ENCODE data around the gene GOLGA7B.

DNA sequence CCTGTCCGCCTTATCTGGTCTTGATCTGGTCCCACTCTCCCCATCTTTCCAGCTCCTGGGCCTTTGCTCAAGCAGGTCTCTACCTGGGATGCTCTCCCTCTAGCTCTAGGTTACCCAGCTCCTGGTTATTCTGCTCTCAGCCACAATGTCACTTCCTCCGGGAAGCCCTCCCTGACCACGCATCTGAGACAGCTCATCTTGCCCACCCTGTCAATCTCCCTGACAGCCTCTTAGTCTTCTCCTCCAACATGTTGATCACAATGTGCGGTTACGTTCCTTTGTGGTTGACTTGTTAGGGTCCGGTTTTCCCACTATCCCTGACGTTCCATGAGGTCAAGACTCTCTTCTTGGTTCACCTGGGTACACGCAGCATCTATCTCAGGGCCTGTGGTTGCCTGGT lies 55.6 kb downstream of the GOLGA7B start:
- no peak for TF ChIP-seq POLR2AphosphoS5 (IDR thresholded peaks at IDR 0.05; ENCODE audit: low read depth)
- TF ChIP-seq, protein P1, sequence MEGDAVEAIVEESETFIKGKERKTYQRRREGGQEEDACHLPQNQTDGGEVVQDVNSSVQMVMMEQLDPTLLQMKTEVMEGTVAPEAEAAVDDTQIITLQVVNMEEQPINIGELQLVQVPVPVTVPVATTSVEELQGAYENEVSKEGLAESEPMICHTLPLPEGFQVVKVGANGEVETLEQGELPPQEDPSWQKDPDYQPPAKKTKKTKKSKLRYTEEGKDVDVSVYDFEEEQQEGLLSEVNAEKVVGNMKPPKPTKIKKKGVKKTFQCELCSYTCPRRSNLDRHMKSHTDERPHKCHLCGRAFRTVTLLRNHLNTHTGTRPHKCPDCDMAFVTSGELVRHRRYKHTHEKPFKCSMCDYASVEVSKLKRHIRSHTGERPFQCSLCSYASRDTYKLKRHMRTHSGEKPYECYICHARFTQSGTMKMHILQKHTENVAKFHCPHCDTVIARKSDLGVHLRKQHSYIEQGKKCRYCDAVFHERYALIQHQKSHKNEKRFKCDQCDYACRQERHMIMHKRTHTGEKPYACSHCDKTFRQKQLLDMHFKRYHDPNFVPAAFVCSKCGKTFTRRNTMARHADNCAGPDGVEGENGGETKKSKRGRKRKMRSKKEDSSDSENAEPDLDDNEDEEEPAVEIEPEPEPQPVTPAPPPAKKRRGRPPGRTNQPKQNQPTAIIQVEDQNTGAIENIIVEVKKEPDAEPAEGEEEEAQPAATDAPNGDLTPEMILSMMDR (IDR thresholded peaks at IDR 0.05; ENCODE audit: insufficient read depth, low read length): no peak

Data from HL-60 (cell line).